ENCODE data around the gene DNAH14. TPM values are rescaled to one million over a fixed set of nuclear protein-coding genes. Genes with fewer than 3 reads are reported as not detected.

DNAH14 gene
- total RNA-seq, 1 experiment from 2014 or later, result 33.2 TPM

DNA sequence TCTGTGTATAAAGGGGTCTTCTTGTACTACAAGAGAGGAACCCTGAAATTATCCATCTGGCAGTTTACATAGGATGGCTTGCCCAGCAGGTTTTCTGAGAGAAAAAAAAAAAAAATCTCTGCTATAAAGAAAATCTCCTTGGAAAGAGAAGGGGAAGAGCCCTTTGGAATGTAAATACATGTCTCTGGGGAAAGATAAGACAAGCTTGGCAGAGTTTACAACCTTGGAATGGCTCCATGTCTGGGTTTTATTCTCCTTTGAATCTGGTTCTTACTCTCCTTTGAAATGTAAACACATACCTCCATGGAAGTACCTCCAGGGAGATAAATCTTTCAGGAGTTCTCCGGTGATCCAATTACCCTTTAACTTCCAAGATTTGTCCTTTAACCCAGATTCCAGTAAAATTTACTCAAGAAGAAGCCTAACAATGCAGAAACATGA is 45.1 kb upstream of the DNAH14 start:
- CTCF ChIA-PET, result no interaction called here
- Histone ChIP-seq H3K9ac (ENCODE audit: low read length) (no peak overlapping the region), H2AFZ (ENCODE audit: low read depth, low read length, poor library complexity, severe bottlenecking) (no peak overlapping the region), H3K4me2 (ENCODE audit: low read length) (no peak overlapping the region), H3K27me3 (ENCODE audit: insufficient read depth, low read length) (no peaks in the 10 kb centered on the region), H3K9me2 (ENCODE audit: insufficient read depth) (no peaks in the 10 kb centered on the region), H3K36me3 (ENCODE audit: control insufficient read depth in 1 of 2, insufficient read depth in 2 of 2, low read length in 2 of 2) (no peaks in the 10 kb centered on the region), H3K4me3 (replicated peaks in 1 of 2; ENCODE audit: low read depth in 1 of 2, low read length in 2 of 2) (no peak overlapping the region), H3K9me3 (ENCODE audit: control insufficient read depth in 1 of 2, insufficient read depth in 1 of 2, low read depth in 1 of 2, low read length in 2 of 2) (peaks cover 0 to 9% of the 10 kb centered on the region in 2 experiments; a peak in 2 of 4 replicates), H3K27ac (ENCODE audit: low read depth, low read length) (no peak overlapping the region), H3K4me1 (ENCODE audit: control insufficient read depth in 1 of 2, insufficient read depth in 2 of 2, low read length in 2 of 2) (no peaks in the 10 kb centered on the region), H3K79me2 (ENCODE audit: insufficient read depth, low read length) (no peaks in the 10 kb centered on the region), H4K20me1 (ENCODE audit: insufficient read depth) (no peaks in the 10 kb centered on the region)
- TF ChIP-seq, protein P1, sequence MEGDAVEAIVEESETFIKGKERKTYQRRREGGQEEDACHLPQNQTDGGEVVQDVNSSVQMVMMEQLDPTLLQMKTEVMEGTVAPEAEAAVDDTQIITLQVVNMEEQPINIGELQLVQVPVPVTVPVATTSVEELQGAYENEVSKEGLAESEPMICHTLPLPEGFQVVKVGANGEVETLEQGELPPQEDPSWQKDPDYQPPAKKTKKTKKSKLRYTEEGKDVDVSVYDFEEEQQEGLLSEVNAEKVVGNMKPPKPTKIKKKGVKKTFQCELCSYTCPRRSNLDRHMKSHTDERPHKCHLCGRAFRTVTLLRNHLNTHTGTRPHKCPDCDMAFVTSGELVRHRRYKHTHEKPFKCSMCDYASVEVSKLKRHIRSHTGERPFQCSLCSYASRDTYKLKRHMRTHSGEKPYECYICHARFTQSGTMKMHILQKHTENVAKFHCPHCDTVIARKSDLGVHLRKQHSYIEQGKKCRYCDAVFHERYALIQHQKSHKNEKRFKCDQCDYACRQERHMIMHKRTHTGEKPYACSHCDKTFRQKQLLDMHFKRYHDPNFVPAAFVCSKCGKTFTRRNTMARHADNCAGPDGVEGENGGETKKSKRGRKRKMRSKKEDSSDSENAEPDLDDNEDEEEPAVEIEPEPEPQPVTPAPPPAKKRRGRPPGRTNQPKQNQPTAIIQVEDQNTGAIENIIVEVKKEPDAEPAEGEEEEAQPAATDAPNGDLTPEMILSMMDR (IDR thresholded peaks at IDR 0.05 in 2 of 3, conservative IDR thresholded peaks at IDR 0.05 in 1 of 3; ENCODE audit: borderline replicate concordance in 1 of 3, insufficient read depth in 1 of 3, low read depth in 2 of 3, low read length in 2 of 3), result no peak
- TF ChIP-seq, protein P2, sequence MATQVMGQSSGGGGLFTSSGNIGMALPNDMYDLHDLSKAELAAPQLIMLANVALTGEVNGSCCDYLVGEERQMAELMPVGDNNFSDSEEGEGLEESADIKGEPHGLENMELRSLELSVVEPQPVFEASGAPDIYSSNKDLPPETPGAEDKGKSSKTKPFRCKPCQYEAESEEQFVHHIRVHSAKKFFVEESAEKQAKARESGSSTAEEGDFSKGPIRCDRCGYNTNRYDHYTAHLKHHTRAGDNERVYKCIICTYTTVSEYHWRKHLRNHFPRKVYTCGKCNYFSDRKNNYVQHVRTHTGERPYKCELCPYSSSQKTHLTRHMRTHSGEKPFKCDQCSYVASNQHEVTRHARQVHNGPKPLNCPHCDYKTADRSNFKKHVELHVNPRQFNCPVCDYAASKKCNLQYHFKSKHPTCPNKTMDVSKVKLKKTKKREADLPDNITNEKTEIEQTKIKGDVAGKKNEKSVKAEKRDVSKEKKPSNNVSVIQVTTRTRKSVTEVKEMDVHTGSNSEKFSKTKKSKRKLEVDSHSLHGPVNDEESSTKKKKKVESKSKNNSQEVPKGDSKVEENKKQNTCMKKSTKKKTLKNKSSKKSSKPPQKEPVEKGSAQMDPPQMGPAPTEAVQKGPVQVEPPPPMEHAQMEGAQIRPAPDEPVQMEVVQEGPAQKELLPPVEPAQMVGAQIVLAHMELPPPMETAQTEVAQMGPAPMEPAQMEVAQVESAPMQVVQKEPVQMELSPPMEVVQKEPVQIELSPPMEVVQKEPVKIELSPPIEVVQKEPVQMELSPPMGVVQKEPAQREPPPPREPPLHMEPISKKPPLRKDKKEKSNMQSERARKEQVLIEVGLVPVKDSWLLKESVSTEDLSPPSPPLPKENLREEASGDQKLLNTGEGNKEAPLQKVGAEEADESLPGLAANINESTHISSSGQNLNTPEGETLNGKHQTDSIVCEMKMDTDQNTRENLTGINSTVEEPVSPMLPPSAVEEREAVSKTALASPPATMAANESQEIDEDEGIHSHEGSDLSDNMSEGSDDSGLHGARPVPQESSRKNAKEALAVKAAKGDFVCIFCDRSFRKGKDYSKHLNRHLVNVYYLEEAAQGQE (IDR thresholded peaks at IDR 0.05; ENCODE audit: low read depth), result no peak
- TF ChIP-seq JUND (IDR thresholded peaks at IDR 0.05) (no peak), POLR2A (IDR thresholded peaks at IDR 0.05; ENCODE audit: borderline replicate concordance, extremely low read depth, insufficient read depth, insufficient read length) (no peak), EZH2 (IDR thresholded peaks at IDR 0.05) (no peak), SP1 (IDR thresholded peaks at IDR 0.05; ENCODE audit: low read depth) (no peak), TCF7L2 (IDR thresholded peaks at IDR 0.05; ENCODE audit: borderline replicate concordance, extremely low read depth, insufficient read depth, insufficient read length) (no peak), ZFX (IDR thresholded peaks at IDR 0.05) (no peak), SIN3A (IDR thresholded peaks at IDR 0.05; ENCODE audit: low read depth) (no peak), RAD21 (IDR thresholded peaks at IDR 0.05; ENCODE audit: low read depth) (no peak), CBX3 (IDR thresholded peaks at IDR 0.05; ENCODE audit: low read depth) (no peak), ZNF274 (IDR thresholded peaks at IDR 0.05; ENCODE audit: low read depth, low read length) (no peak), POLR2AphosphoS5 (IDR thresholded peaks at IDR 0.05; ENCODE audit: low read depth, low read length) (no peak), YY1 (IDR thresholded peaks at IDR 0.05; ENCODE audit: extremely low read depth, insufficient replicate concordance, low read depth, low read length) (no peak), EGR1 (IDR thresholded peaks at IDR 0.05; ENCODE audit: low read depth) (no peak)
- TF ChIP-seq, protein P3, sequence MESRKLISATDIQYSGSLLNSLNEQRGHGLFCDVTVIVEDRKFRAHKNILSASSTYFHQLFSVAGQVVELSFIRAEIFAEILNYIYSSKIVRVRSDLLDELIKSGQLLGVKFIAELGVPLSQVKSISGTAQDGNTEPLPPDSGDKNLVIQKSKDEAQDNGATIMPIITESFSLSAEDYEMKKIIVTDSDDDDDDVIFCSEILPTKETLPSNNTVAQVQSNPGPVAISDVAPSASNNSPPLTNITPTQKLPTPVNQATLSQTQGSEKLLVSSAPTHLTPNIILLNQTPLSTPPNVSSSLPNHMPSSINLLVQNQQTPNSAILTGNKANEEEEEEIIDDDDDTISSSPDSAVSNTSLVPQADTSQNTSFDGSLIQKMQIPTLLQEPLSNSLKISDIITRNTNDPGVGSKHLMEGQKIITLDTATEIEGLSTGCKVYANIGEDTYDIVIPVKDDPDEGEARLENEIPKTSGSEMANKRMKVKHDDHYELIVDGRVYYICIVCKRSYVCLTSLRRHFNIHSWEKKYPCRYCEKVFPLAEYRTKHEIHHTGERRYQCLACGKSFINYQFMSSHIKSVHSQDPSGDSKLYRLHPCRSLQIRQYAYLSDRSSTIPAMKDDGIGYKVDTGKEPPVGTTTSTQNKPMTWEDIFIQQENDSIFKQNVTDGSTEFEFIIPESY (IDR thresholded peaks at IDR 0.05; ENCODE audit: extremely low read depth, insufficient replicate concordance, low read length), result no peak
- DNase-seq (ENCODE audit: low read depth, low spot score), result no peak
- intact Hi-C loops (cut with micrococcal nuclease), result no loop called here
- ATAC-seq, result no peak
- BruUV-seq (replicated peaks), result no TSS peak
- RAD21 ChIA-PET (ENCODE audit: low non-redundant PET in 1 of 2, low total read pairs in 2 of 2, uncharacterized antibody in 2 of 2, unreplicated experiment in 2 of 2), result no interaction called here
- POLR2A ChIA-PET, result no interaction called here
